GM19452 (cell line): ENCODE measurements around the gene ATRN.
"Not testable (repeated sequence)": the region's sequence is repeated elsewhere in the genome, so short reads cannot be mapped to it uniquely, and the experiment has no call there.

Experiments
- ATAC-seq: cut with Tn5 transposase; IDR thresholded peaks from one replicate; pipeline ENCODE4 v1.9.1; 2021; ENCODE audit not compliant: unreplicated experiment

ATRN gene

GRCh38 chr20:3465301-3465700, 5.5 kb upstream of the ATRN start:
- no peak for ATAC-seq

DNA sequence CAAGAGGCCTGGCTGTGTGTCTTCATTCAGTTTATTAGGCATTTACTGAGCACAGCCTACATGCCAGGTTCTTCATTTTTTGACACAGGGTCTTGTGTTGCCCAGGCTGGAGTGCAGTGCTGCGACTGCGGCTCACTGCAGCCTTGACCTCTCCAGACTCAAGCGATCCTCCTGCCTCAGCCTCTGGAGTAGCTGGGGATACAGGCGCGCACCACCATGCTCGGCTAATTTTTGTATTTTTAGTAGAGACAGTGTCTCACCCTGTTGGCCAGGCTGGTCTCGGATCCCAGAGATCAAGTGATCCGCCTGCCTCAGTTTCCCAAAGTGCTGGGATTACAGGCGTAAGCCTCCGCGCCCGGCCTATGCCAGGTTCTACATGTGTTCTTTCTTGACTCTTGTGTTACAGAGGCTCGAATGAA, 601 bp upstream of the ATRN start:
- no peak for ATAC-seq

- ATAC-seq = no peak
Measured at GRCh38 chr20:3471397-3472021, 691 bp downstream of the ATRN start.

GRCh38 chr20:3472105-3472504, 1.3 kb downstream of the ATRN start:
- ATAC-seq = no peak

GRCh38 chr20:3473324-3473723, 2.5 kb downstream of the ATRN start:
- no peak for ATAC-seq

DNA sequence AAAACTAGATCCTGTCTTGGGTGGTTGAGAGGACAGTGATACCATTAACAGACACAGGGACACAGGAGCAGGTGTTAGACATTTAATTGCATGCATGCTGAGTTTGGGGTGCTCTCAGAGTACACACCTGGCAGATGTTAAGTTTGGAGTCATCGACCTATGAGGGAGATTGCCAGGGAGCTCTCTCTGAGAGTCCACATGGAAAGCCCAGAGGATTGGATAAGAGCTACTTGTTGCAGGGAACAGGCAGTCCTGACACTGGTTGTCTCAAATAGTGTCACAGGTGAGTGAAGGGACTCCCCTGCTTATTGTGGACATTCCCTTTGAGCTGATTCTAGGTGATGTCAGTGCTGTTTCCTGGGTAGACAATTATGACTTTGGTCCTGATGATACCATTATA, 3.1 kb downstream of the ATRN start:
- no peak for ATAC-seq

DNA sequence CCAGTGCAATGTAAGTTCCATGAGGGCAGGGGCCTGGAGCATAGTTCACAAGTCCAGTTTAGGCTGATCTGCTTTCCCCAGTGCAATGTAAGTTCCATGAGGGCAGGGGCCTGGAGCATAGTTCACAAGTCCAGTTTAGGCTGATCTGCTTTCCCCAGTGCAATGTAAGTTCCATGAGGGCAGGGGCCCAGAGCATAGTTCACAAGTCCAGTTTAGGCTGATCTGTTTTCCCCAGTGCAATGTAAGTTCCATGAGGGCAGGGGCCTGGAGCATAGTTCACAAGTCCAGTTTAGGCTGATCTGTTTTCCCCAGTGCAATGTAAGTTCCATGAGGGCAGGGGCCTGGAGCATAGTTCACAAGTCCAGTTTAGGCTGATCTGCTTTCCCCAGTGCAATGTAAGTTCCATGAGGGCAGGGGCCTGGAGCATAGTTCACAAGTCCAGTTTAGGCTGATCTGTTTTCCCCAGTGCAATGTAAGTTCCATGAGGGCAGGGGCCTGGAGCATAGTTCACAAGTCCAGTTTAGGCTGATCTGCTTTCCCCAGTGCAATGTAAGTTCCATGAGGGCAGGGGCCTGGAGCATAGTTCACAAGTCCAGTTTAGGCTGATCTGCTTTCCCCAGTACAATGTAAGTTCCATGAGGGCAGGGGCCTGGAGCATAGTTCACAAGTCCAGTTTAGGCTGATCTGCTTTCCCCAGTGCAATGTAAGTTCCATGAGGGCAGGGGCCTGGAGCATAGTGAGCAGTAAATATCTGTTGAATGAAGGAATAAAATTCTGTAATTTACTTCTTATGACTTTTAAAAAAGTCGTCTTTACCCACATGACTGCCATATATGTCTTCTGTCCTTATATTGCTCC, 6.4 kb downstream of the ATRN start:
- not testable (repeated sequence) for ATAC-seq

GRCh38 chr20:3477861-3478544, 7.2 kb downstream of the ATRN start:
- ATAC-seq = no peak

- no peak for ATAC-seq
Measured at GRCh38 chr20:3479025-3479424, 8.2 kb downstream of the ATRN start.

DNA sequence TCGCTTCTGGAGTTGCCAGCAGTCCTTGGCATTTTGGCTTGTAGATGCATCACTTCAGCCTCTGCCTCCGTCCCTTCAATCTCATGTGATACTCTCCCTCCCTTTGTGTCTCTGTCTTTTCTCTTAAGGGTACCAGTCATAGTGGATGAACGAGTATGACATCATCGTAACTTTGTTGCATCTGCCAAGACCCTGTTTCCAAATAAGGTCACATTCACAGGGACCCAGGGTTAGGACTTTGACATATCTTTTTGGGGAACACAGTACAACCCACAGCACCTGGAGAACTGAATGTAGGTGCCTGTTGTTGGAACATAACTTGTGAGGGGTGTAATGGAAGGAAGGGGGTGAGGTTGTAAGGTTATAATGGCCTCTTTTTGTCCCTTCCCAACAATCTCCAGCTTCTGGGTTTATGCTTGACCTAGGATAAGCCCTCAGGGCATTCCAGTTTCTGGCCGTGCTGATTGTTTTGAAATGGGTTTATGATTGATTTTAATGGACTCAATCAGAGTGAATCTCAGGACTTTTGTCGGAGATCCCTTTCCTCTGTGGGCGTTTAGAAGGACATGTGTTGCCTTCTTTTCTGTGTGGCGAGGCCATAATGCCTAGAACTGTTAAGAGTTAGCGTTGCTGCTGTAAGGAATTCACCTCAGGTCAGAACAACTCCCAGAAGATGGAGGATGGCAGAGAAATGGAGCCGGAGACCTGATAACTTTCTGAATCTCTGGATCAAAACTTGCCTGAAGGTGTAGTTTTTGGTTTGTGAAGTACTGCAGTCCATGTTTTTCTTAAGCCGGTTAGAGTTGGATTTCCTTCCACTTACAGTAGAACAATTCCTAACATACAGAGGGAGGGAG, 9.2 kb downstream of the ATRN start:
- ATAC-seq = no peak

DNA sequence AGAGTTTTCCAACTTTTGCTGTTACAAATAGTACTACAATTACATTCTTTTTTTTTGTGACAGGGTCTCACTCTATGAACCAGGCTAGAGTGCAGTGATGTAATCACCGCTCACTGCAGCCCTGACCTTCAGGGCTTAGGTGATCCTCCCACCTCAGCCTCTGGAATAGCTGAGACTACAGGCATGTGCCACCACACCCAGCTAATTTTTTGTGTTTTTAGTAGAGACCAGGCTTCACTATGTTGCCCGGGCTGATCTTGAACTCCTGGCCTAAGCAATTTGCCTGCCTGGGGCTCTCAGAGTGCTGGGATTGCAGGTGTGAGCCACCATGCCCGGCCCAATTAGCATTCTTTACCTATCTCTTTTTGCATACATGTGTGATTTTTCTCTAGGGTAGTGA, 12.5 kb downstream of the ATRN start:
- no peak for ATAC-seq

- no peak for ATAC-seq
Measured at GRCh38 chr20:3483784-3484183, 13.0 kb downstream of the ATRN start.

DNA sequence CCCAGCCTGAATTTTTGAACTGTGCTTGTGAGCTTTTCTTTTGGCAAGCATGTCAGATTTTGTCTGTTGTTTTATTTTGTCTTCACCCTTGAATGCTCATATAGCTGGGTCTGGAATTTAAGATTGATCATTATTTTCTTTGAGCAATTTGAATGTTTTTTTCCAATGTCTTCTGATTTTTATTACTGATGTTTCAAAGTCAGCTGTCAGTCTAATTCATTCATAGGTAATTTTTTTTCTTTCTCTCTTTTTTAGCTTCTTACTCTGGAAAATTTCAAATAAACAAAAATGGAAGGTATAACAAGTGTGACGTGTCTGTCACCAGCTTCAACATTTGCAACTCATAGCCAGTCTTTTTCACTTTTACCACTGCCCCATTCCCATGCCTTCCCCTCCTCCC, 15.1 kb downstream of the ATRN start:
- ATAC-seq = no peak

- no peak for ATAC-seq
Measured at GRCh38 chr20:3486850-3487249, 16.0 kb downstream of the ATRN start.

GRCh38 chr20:3492669-3493068, 21.9 kb downstream of the ATRN start:
- no peak for ATAC-seq

DNA sequence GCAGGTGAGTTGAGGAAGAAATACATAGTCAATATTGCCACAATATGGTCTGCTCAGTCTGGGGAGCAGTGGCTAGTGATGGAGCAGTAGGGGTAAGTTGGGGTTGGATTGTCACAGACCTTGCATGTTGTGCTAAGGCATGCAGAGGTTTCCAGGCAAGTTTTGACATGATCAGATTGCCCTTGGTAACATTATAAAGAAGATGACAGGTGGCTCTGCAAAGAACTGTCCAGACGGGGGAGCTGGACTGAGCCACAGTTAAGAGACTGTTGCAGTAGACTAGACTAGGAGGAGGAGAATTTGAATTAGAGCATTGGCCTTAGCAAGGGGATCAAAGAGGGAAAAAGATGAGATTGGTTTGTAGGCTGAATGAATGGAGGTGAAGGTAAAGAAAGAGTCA, 23.4 kb downstream of the ATRN start:
- no peak for ATAC-seq

DNA sequence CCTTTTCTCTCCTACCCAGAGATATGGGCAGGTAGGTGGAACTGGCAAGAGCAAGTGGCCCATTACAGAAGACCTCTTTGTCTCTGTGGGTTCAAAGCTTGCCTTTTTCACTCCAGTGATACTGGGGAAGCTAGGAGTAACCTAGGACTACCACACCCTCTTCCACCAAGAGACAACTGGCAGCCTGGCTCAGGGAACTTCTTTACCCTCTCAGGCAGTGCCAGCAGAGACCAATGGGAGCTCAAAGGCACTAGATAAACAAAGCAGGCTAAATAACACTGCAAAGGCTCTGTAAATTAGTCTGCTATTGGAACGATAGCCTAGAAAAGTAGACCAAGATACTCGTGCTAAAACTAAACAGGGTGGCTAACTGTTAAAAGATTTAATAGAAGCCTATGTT, 32.1 kb downstream of the ATRN start:
- ATAC-seq = no peak

DNA sequence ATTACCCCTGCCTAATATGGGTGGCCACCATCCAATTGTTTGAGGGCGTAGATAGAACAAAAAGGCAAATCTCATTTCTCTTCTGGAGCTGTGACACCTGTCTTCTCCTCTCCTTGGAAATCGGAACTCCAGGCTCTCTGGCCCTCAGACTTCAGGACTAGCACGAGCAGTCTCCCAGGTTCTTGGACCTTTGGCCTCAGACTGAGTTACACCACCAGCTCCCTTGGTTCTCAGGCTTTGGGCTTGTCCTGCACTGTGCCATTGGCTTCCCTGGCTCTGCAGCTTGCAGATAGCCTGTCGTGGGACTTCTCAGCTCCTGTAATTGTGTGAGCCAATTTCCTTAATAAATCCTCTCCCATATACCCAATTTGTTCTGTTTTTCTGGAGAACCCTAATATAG, 34.3 kb downstream of the ATRN start:
- no peak for ATAC-seq

DNA sequence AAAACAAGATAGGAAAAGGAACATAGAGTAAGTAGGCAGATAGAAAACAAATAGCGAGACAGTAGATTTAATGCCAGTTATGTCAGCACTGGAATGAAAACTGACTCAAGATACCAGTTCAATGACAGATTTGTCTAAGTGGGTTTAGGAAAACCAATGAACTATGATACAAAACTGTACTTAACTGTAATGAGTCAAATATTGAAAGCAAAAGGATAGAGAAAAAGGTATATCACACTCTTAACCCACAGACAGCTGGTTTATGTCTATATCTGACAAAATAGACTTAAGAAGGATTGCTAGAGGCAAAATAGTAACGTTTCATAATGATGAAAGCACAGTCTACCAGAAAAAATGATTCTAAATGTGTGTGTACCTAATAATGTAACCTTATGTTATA, 38.2 kb downstream of the ATRN start:
- no peak for ATAC-seq

DNA sequence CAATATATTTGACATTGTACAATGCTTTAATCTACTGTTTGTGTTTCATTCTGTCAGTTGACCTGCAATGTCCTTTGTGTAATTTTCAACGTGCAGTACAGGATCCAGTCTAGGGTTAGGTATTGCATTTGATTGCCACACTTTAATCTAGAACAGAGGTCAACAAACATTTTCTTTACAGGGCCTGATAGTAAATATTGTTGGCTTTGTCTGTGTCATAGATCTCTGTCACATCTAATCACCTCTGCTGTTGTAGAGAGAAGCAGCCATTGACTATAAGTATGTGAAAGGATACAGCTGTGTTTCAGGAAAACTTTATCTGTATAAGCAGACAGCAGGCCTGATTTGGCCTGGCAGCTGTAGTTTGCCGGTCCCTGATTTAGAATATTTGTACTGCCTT, 39.3 kb downstream of the ATRN start:
- no peak for ATAC-seq

- not testable (repeated sequence) for ATAC-seq
Measured at GRCh38 chr20:3512239-3512638, 41.4 kb downstream of the ATRN start.
